GM20000 (cell line): ENCODE measurements around the gene TNS4.

ENCODE experiments used
- DNase-seq: peaks from one replicate; pipeline ENCODE4 v3.0.0; 2012; ENCODE audit warnings: low spot score
- TF ChIP-seq, protein P1 (sequence below): IDR thresholded peaks from 2 replicates; pipeline ENCODE4 v1.5.1; 2012; ENCODE audit warnings: mild to moderate bottlenecking, control low read depth; ENCODE audit errors: extremely low read depth, missing control alignments

The TNS4 gene

GRCh38 chr17:40473573-40474365 is 27.7 kb downstream of the TNS4 start:
- TF ChIP-seq, protein P1, sequence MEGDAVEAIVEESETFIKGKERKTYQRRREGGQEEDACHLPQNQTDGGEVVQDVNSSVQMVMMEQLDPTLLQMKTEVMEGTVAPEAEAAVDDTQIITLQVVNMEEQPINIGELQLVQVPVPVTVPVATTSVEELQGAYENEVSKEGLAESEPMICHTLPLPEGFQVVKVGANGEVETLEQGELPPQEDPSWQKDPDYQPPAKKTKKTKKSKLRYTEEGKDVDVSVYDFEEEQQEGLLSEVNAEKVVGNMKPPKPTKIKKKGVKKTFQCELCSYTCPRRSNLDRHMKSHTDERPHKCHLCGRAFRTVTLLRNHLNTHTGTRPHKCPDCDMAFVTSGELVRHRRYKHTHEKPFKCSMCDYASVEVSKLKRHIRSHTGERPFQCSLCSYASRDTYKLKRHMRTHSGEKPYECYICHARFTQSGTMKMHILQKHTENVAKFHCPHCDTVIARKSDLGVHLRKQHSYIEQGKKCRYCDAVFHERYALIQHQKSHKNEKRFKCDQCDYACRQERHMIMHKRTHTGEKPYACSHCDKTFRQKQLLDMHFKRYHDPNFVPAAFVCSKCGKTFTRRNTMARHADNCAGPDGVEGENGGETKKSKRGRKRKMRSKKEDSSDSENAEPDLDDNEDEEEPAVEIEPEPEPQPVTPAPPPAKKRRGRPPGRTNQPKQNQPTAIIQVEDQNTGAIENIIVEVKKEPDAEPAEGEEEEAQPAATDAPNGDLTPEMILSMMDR, result no peak
- DNase-seq, result no peak

GRCh38 chr17:40472733-40473452 is 28.5 kb downstream of the TNS4 start:
- no peak for DNase-seq
- TF ChIP-seq, protein P1, result no peak

DNA sequence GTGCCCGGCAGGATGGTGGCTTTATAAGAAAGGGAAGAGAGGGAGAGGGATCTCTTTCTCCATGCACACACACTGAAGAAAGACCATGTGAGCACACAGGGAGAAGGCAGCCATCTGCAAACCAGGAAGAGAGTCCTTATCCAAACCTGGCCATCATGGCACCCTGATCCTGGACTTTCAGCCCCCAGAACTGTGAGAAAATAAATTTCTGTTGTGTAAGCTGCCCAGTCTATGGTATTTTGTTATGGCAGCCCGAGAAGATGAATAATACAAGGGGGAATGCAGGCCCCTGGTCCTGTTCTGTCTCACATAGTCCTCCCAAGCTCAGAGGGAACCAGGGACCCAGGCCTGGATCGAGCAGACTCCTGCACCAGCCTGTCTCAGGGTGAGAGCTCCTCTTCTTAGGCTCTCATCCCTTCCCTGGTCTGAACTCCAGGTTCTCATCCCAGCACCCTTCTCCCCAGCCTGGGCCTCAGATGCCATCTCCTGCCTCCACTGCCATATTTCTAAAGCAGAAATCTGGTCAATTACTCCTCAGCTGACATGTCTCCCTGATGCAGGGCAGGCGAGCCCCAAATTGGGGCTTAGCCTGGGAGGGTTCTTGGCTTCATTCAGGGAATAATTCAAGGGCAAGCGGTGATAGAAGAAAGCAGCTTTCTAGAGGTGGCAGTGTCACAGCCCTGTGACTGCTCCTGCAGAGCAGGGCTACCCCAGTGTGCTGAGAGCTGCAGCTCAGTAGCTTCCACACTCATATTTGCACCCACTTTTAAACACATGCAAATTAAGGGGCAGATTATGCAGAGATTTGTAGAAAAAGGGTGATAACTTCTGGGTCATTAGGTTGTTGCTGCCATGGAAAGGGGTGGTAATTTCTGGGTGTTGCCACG is 29.3 kb downstream of the TNS4 start:
- no peak for DNase-seq
- TF ChIP-seq, protein P1, result no peak

GRCh38 chr17:40470932-40471828 is 30.2 kb downstream of the TNS4 start:
- TF ChIP-seq, protein P1, result no peak
- no peak for DNase-seq

DNA sequence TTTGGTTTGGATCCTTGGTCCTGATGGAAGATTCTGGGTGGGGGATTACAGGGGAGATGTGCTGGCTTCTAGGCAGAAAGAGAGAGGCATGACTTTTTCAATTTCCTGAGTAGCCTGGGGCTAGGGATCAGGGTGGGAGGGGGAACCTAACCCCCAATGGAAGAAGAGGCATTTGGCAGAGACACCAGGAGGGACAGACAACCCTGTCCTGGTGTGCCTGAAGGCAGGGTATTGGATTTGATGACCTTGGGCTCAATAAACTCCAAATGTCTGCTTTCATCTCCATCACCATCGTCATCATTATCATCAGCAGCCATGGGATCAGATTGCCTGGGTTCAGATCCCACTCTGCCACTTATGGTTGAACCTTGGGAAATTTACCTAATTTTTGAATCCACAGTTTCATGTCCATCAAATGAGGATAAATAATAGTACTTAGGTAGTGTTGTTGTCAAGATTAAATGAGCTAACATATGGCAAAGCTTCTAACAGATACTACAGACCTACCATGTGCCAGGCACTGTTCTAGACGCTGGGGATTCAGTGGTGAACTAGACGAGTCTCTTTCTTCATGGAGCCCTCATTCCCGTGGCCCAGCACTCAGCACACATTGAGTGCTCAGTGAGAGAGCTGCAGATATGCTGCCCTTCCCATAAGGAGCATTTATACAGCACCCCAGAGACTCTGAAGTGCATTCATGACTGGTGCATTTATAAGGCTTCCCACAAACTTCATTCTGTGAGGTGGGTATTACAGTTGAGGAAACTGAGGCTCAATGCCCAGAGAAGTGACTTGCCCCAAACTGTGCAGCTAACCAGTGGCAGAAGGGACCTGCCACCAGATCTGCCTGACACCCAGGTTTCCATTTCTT is 31.4 kb downstream of the TNS4 start:
- TF ChIP-seq, protein P1, result no peak

GRCh38 chr17:40468560-40468959 is 32.9 kb downstream of the TNS4 start:
- no peak for DNase-seq
- TF ChIP-seq, protein P1, result no peak

More for the DNA sequence above, 31.4 kb downstream of the TNS4 start:
- DNase-seq, result no peak
